LoVo (cell line): Measurements from ENCODE around the gene REPS1.

ENCODE experiments used
- DNase-seq: peaks from one replicate; pipeline ENCODE4 v3.0.0-alpha.2; 2016; ENCODE audit warnings: low spot score

The REPS1 gene

DNA sequence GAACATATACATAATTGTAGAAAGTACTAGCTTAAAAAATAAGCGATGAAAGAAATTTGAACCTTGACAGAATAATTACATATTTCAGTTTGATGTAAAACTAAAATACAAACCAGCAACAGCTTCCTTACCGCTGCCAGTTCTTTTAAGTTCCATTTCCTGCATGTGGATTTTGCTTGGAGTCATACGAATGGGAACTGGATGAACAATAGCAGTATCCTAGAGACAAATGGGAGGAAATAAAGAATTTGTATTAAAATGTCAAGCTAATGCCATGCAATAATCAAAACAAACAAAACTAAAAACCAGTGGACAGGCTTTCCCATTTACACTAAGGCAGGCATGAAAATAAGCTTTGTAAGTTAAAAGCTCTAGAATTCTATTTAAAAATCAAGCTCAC, 67.1 kb downstream of the REPS1 start:
- no peak for DNase-seq

GRCh38 chr6:138914701-138915100, 73.4 kb downstream of the REPS1 start:
- no peak for DNase-seq

- no peak for DNase-seq
Measured at GRCh38 chr6:138912308-138912707, 75.7 kb downstream of the REPS1 start.

GRCh38 chr6:138909975-138910374, 78.1 kb downstream of the REPS1 start:
- DNase-seq: no peak

- DNase-seq: no peak
Measured at GRCh38 chr6:138909511-138909910, 78.5 kb downstream of the REPS1 start.

DNA sequence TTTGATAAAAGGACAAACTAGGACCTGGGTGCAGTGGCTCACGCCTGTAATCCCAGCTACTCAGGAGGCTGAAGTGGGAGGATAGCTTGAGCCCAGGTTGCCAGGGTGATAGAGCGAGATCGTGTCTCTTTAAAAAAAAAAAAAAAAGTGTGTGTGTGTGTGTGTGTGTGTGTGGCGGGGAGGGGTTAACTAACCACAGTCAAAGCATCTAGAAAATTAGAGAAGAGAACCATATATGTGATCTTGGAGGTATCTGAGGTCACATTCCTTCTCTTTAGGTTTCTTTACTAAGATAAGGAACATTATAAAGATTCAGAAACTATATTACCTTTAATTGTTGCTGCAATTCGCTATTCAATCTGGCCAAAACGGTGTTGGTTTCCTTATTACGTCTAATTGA, 80.9 kb downstream of the REPS1 start:
- no peak for DNase-seq

- DNase-seq: no peak
Measured at GRCh38 chr6:138897031-138897430, 91.0 kb downstream of the REPS1 start.

- no peak for DNase-seq
Measured at GRCh38 chr6:138896104-138896756, 91.8 kb downstream of the REPS1 start.

DNA sequence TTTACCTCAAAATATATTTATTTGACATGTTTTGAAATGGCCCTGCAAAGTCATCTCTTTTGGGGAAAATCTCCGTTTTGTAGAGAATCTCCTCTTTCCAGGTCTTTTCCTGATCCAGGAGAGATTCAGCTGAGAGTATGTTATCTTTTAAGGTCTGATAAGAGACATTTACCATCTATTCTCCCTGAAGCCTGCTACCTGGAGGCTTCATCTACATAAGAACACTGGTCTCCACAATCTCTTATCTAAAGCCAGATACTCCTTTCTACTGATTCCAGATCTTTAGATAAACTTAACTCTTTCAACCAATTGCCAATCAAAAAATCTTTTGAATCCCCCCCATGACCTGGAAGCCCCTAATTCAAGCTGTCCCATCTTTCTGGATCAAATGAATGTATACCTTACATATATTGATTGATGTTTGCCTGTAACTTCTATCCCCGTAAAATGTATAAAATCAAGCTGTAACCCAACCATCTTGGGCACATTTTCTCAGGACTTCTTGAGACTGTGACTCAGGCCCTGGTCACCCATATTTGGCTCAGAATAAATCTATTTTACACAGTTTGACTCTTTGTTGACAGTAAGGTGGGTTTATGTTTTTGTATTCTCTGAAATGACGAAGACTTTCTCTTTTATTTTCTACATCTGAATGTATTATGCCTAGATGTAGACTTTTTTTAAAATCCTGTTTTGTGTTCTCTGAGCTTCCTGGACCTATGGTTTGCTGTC, 96.6 kb downstream of the REPS1 start:
- DNase-seq: no peak

GRCh38 chr6:138885156-138885819, 102.8 kb downstream of the REPS1 start:
- DNase-seq: no peak

- no peak for DNase-seq
Measured at GRCh38 chr6:138882369-138883017, 105.6 kb downstream of the REPS1 start.

GRCh38 chr6:138873191-138873590, 114.9 kb downstream of the REPS1 start:
- no peak for DNase-seq

DNA sequence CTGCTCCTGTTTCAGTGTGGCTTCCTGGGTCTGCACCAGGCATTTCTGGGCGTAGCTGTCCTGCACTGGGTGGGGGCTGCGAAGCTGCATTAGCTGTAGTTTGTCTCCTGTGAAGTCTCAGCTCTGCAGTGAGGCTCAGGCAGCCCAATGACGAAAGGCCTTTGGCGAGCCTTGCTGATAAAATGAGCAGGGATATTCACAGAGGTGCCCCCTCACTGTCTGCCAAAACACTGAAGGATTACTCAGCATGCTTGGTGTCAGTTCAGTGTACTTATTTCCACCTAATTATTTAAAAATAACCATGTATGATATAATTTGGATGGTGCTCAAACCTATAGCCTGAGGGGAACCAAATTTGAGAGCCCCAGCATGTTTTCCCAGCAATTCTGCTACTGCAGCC, 118.7 kb downstream of the REPS1 start:
- DNase-seq: no peak

GRCh38 chr6:138868181-138868580, 119.9 kb downstream of the REPS1 start:
- no peak for DNase-seq

GRCh38 chr6:138865480-138866109, 122.5 kb downstream of the REPS1 start:
- no peak for DNase-seq

GRCh38 chr6:138864343-138864890, 123.6 kb downstream of the REPS1 start:
- DNase-seq: no peak

GRCh38 chr6:138863321-138863720, 124.7 kb downstream of the REPS1 start:
- no peak for DNase-seq

DNA sequence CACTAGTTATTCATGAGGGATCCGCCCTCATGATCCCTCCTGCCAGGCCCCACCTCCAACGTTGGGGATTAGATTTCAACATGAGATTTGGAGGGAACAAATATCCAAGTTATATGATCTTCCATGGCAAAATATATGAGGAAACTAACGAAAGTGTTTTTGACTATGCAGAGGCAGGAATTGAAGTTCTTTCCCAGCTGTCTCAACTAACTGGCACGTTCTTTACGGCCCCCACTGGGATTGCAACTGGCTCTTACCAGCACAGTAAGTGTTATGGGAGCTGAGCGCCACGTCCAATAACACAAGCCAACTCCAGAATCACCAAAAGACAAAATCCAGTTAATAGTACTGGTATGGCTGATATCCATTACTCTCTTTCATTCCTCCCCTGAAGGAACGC, 125.6 kb downstream of the REPS1 start:
- no peak for DNase-seq

- DNase-seq: no peak
Measured at GRCh38 chr6:138857775-138858174, 130.3 kb downstream of the REPS1 start.

GRCh38 chr6:138856654-138857053, 131.4 kb downstream of the REPS1 start:
- no peak for DNase-seq
